ENCODE data around the gene TNS4.

The TNS4 gene

GRCh38 chr17:40453881-40454612 lies 47.4 kb downstream of the TNS4 start:
- no peak for DNase-seq

- DNase-seq, result no peak
Measured at GRCh38 chr17:40452921-40453378, 48.5 kb downstream of the TNS4 start.

DNA sequence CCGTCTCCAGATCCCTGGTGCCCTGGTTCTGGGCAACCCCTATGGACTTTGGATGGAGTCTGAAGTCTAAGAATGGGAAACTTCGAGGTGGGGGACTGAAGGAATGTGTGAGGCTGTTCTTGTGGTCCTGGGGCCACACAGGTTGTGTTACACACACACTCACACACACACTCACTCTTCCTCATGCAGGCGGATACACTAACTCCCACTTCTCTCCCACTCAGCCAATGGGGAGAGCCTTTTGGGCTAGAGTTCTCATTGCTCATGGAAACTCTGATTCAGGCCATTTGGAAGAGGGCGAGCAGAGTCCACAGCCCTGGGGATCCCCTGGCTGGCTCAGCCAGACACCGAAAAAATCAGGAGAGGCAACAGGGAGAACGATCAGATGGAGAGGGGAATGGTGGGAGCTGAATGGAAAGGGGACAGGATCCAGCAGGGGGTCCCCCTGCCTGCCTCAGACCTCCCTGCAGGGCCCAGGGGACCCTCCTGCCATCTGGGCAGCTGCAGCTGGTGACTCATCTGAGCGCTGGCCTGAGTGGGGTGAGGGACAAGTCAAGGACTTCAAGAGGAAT lies 49.1 kb downstream of the TNS4 start:
- no peak for DNase-seq

DNA sequence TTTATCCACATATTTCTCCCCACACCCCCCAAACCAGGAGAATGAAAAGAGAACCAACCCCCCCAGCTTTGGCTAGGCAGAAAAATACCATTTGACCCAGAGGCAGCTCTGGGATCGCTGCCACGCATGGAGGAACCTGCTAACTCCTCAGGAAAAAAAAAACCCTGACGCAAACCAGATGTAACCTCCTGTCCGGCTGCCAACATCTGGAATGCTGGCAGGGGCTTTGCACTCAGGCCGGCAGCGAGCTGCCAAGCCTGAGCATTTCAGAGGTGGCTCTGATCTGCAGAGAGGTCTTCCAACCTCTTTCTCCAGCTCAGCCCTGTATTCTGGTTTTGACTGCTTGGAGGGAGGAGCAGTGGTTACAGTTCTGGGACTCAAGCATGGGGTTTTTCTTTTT lies 50.0 kb downstream of the TNS4 start:
- no peak for DNase-seq

DNA sequence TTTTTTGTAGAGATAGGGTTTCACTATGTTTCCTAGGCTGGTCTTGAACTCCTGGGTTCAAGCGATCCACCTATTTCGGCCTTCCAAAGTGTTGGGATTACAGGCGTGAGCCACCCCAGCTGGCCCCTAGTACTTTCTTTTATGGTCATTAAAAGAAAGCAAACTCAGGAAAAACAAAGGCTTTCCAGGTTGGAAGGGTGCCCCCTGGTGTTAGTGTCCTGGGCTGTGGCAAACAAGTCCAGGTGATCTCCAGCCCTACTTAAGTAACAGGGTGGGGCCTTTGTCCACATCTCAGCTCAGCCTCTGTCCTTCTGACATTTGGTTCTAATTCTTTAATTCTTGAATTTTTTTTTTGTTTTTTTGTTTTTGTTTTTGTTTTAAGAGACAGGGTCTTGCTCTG lies 51.2 kb downstream of the TNS4 start:
- peak; percentile 37 to 46 for DNase-seq

DNA sequence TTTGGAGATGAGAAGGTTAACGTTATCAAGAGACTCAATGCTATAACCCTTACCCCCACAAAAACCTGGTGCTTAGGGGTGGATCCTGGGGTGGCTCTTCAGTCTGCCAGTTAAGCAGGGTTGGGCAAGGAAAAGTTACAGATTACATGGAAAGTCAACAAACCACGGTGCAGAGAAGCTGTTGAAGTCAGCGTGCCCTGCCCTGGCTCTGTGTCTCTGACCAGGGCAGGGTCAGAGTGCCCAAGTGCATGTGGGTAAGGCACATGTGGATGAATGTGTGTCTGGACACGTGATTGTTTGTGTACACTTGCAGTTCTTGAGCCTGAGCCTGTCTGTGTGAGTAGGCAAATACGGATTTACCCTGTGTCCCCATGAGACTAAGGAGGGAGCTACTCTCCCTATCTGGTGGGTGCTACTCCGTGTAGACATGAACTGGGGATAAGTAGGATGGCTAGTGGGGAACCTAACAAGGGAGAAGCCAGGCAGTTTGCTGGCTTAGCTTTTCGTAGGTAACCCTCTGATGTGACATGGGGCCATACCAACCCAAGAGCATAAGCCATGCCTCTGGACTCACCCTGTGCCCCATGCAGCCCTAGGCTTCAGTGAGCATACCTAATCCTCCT lies 52.7 kb downstream of the TNS4 start:
- no peak for DNase-seq

GRCh38 chr17:40448213-40448638 lies 53.2 kb downstream of the TNS4 start:
- no peak for DNase-seq

GRCh38 chr17:40447806-40448205 lies 53.6 kb downstream of the TNS4 start:
- no peak for DNase-seq

GRCh38 chr17:40447148-40447644 lies 54.2 kb downstream of the TNS4 start:
- no peak for DNase-seq

- DNase-seq, result no peak
Measured at GRCh38 chr17:40445751-40446468, 55.5 kb downstream of the TNS4 start.

- no peak for DNase-seq
Measured at GRCh38 chr17:40443988-40444899, 57.2 kb downstream of the TNS4 start.

GRCh38 chr17:40443196-40443987 lies 58.0 kb downstream of the TNS4 start, which contains the start of gene IGFBP4:
TSS of gene IGFBP4 (plus strand) at chr17:40443450. CDS start at chr17:40443736, 286 bp downstream.
- DNase-seq, result peak; percentile 68 to 72

- no peak for DNase-seq
Measured at GRCh38 chr17:40442392-40443195, 58.8 kb downstream of the TNS4 start.

DNA sequence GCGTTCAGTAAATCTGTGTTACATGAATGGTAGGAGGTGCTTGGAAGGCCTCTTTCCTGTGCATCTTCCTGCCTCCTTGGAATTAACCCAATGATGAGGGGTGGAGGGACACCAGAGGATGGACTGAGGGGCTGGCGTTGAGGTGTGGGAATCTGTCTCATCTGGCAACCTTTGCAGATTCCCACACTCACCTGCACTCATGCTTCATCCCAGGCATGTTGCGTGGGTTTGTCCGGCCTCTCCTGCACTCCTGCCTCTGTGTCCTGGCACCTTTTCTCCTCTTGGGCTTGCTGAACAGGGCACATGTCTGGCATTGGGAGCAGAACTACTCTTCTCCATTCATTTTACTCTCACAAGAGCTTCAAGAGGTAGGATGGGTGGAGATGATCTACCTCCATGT lies 61.3 kb downstream of the TNS4 start:
- no peak for DNase-seq

DNA sequence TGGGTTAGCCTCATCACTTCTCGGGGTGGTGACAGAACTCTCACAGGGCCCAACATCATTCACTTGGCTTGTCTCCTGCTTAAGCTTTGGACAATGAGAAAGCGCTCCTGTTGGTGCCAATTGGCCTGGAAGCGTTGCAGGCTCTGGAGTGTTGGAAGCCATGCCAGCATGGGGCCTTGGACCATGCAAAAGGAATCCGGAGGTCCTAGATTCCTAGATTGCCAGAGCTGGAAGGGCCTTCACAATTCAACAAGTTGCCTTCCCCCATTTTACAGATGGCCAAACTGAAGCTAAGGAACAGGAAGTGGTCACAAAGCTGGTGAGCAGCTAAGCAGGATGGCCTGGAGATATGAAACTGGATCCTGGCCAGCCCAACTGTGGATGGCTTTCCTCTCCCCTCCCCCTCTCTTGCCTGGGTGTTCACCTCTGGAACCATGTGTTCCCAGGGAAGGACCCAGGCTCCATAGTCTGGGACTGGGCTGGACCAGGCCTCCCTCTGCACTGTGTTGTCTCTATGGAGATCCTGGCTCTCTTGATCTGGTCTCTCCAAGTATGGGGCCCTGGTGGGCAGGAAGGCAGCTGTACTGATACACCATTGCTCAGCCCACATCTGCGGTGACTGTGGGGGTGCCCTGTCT lies 64.2 kb downstream of the TNS4 start:
- no peak for DNase-seq

DNA sequence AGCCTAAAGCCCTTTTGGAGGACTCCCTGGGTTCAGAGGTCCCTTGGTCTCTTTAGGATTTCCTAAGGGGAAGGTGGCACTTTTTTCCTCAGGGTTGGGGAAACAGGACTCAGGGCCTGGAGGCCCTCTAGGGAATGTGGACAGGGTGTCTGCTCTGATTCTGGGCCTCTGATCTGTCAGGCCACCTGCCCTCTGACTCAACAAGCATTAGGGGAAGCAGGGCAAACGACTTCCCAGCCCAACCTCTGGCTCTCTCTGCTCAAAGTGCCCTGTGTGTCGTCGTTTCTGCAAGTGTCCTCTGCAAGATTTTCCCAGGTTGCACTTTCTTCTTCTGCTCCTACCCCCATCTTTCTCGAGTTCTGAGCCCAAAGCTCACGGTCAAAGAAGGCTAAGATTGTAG lies 64.8 kb downstream of the TNS4 start:
- no peak for DNase-seq

DNA sequence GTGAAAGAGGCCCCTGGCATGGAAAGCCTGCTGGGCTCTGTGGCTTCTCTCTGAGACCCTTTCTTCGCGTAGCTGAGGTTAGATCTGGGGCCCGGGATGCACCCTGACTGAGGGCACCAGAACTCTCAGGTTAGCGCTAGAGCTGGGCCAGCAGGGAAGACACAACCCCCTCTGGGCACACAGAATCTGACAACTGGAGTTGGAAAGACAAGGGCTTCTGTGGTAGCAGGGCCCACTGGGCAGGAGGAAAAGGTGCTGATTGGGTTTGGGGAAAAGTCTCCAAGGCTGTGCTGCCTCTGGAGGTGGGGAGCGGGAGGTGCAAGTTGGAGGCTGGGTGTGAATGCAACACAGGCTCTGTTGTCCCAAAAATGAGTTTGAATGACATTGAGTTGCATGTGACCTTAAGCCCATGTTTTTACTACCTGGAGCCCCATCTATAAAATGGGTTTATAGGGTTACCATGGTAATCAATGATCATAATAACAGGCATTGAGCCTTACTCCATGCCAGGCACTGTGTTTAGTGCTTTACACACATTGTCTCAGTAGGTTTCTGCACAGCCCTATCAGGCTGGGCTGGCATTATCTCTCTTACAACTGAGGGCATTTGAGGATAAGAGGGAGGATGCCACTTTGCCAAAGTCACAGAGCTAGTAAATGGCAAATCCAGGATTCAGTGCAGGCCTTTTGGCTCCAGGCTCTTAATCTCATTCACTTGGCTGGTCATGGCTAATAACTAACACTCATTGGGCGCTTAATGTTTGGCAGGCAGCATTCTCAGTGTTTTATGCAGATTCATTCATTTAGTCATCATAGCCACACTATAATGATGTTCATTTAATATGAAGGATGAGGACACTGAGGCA lies 67.6 kb downstream of the TNS4 start:
- no peak for DNase-seq

- no peak for DNase-seq
Measured at GRCh38 chr17:40432864-40433528, 68.4 kb downstream of the TNS4 start.
